ENCODE data around the gene ZCCHC3. TPM values are rescaled to one million over a fixed set of nuclear protein-coding genes. Genes with fewer than 3 reads are reported as not detected.

Gene ZCCHC3
- total RNA-seq, 1 donor from 2014 or later, result 6.2 TPM

- peak; percentile 51 for ATAC-seq
These were observed 49.4 kb downstream of the ZCCHC3 start, which contains the start of gene NRSN2 for GRCh38 chr20:346640-347316. Gene NRSN2, plus strand, starts transcription at chr20:347111. Its CDS starts 2,533 bp downstream, at chr20:349644.

GRCh38 chr20:347317-347639 lies 49.9 kb downstream of the ZCCHC3 start:
- ATAC-seq, result no peak

GRCh38 chr20:347640-348484 lies 50.5 kb downstream of the ZCCHC3 start:
- peak; percentile 73 for ATAC-seq

- no peak for ATAC-seq
These were observed 51.8 kb downstream of the ZCCHC3 start for GRCh38 chr20:348972-349841.

Other genes starting within 250 kb of the ZCCHC3 start
- gene DEFB125, start 209.9 kb upstream of the ZCCHC3 start, total RNA-seq, result not detected
- not detected for gene DEFB126, start 155.0 kb upstream of the ZCCHC3 start, total RNA-seq
- gene DEFB127, start 140.1 kb upstream of the ZCCHC3 start, total RNA-seq, result not detected
- gene DEFB128, start 107.9 kb upstream of the ZCCHC3 start, total RNA-seq, result not detected
- not detected for gene DEFB129, start 70.3 kb upstream of the ZCCHC3 start, total RNA-seq
- not detected for gene DEFB132, start 39.8 kb upstream of the ZCCHC3 start, total RNA-seq
- 2.0 TPM for gene C20orf96, start 6.8 kb upstream of the ZCCHC3 start, total RNA-seq
- 4.5 TPM for gene SOX12, start 28.0 kb downstream of the ZCCHC3 start, total RNA-seq
- 7.1 TPM for gene NRSN2, start 49.5 kb downstream of the ZCCHC3 start, total RNA-seq
- 58.0 TPM for gene TRIB3, start 83.2 kb downstream of the ZCCHC3 start, total RNA-seq
- gene RBCK1, start 110.7 kb downstream of the ZCCHC3 start, total RNA-seq, result 55.2 TPM
- gene TBC1D20, start 165.0 kb downstream of the ZCCHC3 start, total RNA-seq, result 18.8 TPM
- 83.4 TPM for gene CSNK2A1, start 246.2 kb downstream of the ZCCHC3 start, total RNA-seq

Data from esophagus mucosa (tissue), 1 donor.